HEK293 (cell line): ENCODE measurements around the gene UTP3.
A peak's percentile ranks its signal among the peaks of the same experiment; 100 is the strongest.
"Not testable (repeated sequence)": the region's sequence is repeated elsewhere in the genome, so short reads cannot be mapped to it uniquely, and the experiment has no call there.

Experiments used
- CTCF ChIA-PET: fragments of 350-600 bp; formaldehyde crosslinking; extraction: SDS; loops from one replicate; lab custom pipeline; 2021; ENCODE audit warnings: antibody characterized with exemption; lab: Yijun Ruan, JAX
- POLR2A ChIA-PET: fragments of 300-600 bp; formaldehyde crosslinking; extraction: SDS; loops from one replicate; lab custom pipeline; 2020; ENCODE audit warnings: antibody characterized with exemption, inconsistent platforms; lab: Yijun Ruan, JAX
- H3K27ac ChIP-seq: fragments of 200-500 bp; sonication (Bioruptor generic); 2 replicates; pipeline ENCODE4 v1.5.1; 2014; ENCODE audit warnings: low read depth, low read length, control low read depth, inconsistent platforms; ENCODE audit errors: extremely low read depth
- H3K36me3 ChIP-seq, 2 experiments: fragments of 200-500 bp in 1 of 2; sonication (Bioruptor generic) in 1 of 2; 1 replicate in 1 of 2; 2 replicates in 1 of 2; pipeline ENCODE4 v1.5.1; 2014 to 2017; ENCODE audit warnings: inconsistent platforms in 2 of 2, low read length in 2 of 2; ENCODE audit not compliant: control insufficient read depth in 2 of 2, insufficient read depth in 1 of 2
- H3K4me1 ChIP-seq: fragments of 200-500 bp; sonication (Bioruptor generic); 2 replicates; pipeline ENCODE4 v1.5.1; 2014; ENCODE audit warnings: mild to moderate bottlenecking, low read length, inconsistent platforms; ENCODE audit not compliant: control insufficient read depth, insufficient read depth
- H3K4me3 ChIP-seq: 2 replicates; pipeline ENCODE4 v1.5.1; 2011; ENCODE audit warnings: low read depth, mild to moderate bottlenecking, control low read depth, low read length, moderate library complexity
- H3K9me3 ChIP-seq: fragments of 200-500 bp; sonication (Bioruptor generic); 2 replicates; pipeline ENCODE4 v1.5.1; 2014; ENCODE audit warnings: low read depth, low read length, inconsistent platforms; ENCODE audit not compliant: control insufficient read depth, insufficient read depth
- FEZF1 ChIP-seq: fragments of 450-650 bp; formaldehyde crosslinking; IDR thresholded peaks from 2 replicates; pipeline ENCODE4 v1.5.1; 2016; ENCODE audit warnings: missing biosample characterization, missing genetic modification characterization
- HOXA7 ChIP-seq: sonication (generic); formaldehyde crosslinking; IDR thresholded peaks from 2 replicates; pipeline ENCODE4 v1.8.1; 2022; ENCODE audit warnings: missing genetic modification reagents, borderline replicate concordance
- KLF10 ChIP-seq: fragments of 450-650 bp; IDR thresholded peaks from 2 replicates; pipeline ENCODE4 v1.5.1; 2018; ENCODE audit warnings: missing biosample characterization, mild to moderate bottlenecking, missing genetic modification characterization
- KLF8 ChIP-seq: fragments of 450-650 bp; formaldehyde crosslinking; IDR thresholded peaks from 2 replicates; pipeline ENCODE4 v1.5.1; 2016; ENCODE audit warnings: missing biosample characterization, missing genetic modification characterization
- OSR2 ChIP-seq: fragments of 450-650 bp; formaldehyde crosslinking; IDR thresholded peaks from 2 replicates; pipeline ENCODE4 v1.5.1; 2016; ENCODE audit warnings: missing biosample characterization, missing genetic modification characterization
- SCRT1 ChIP-seq: fragments of 450-650 bp; formaldehyde crosslinking; IDR thresholded peaks from 2 replicates; pipeline ENCODE4 v1.5.1; 2016; ENCODE audit warnings: missing biosample characterization, missing genetic modification characterization, borderline replicate concordance
- ZBTB48 ChIP-seq: fragments of 450-650 bp; formaldehyde crosslinking; IDR thresholded peaks from 2 replicates; pipeline ENCODE4 v1.5.1; 2016; ENCODE audit warnings: missing biosample characterization, missing genetic modification characterization
- ZIC2 ChIP-seq: fragments of 450-650 bp; formaldehyde crosslinking; IDR thresholded peaks from 2 replicates; pipeline ENCODE4 v1.5.1; 2016; ENCODE audit warnings: missing biosample characterization, missing genetic modification characterization
- ZNF10 ChIP-seq: fragments of 450-650 bp; formaldehyde crosslinking; IDR thresholded peaks from 2 replicates; pipeline ENCODE4 v1.5.1; 2017; ENCODE audit warnings: missing biosample characterization, missing genetic modification characterization
- ZNF132 ChIP-seq: fragments of 450-650 bp; formaldehyde crosslinking; IDR thresholded peaks from 2 replicates; pipeline ENCODE4 v1.5.1; 2017; ENCODE audit warnings: missing biosample characterization, missing genetic modification characterization, borderline replicate concordance
- ZNF19 ChIP-seq: fragments of 450-650 bp; formaldehyde crosslinking; IDR thresholded peaks from 2 replicates; pipeline ENCODE4; 2016; ENCODE audit warnings: missing biosample characterization, missing genetic modification characterization, low read depth
- ZNF394 ChIP-seq: fragments of 450-650 bp; formaldehyde crosslinking; IDR thresholded peaks from 2 replicates; pipeline ENCODE4 v1.5.1; 2016; ENCODE audit warnings: missing biosample characterization, missing genetic modification characterization, mild to moderate bottlenecking, moderate library complexity, borderline replicate concordance
- ZNF510 ChIP-seq: fragments of 450-650 bp; formaldehyde crosslinking; IDR thresholded peaks from 2 replicates; pipeline ENCODE4 v1.5.1; 2018; ENCODE audit warnings: mild to moderate bottlenecking, missing genetic modification characterization, missing biosample characterization; ENCODE audit not compliant: insufficient replicate concordance
- ZNF521 ChIP-seq: fragments of 450-650 bp; formaldehyde crosslinking; IDR thresholded peaks from 2 replicates; pipeline ENCODE4 v1.5.1; 2017; ENCODE audit warnings: missing biosample characterization, mild to moderate bottlenecking, missing genetic modification characterization
- ZNF571 ChIP-seq: fragments of 450-650 bp; formaldehyde crosslinking; IDR thresholded peaks from 2 replicates; pipeline ENCODE4 v1.5.0; 2017; ENCODE audit warnings: missing biosample characterization, missing genetic modification characterization
- ZNF585B ChIP-seq: fragments of 450-650 bp; formaldehyde crosslinking; IDR thresholded peaks from 2 replicates; pipeline ENCODE4 v1.5.1; 2016; ENCODE audit warnings: missing biosample characterization, missing genetic modification characterization
- ZNF596 ChIP-seq: fragments of 450-650 bp; IDR thresholded peaks from 2 replicates; pipeline ENCODE4 v1.5.0; 2018; ENCODE audit warnings: missing biosample characterization, mild to moderate bottlenecking, missing genetic modification characterization, moderate library complexity
- ZNF658 ChIP-seq: fragments of 450-650 bp; formaldehyde crosslinking; IDR thresholded peaks from 2 replicates; pipeline ENCODE4; 2016; ENCODE audit warnings: missing biosample characterization, missing genetic modification characterization
- ZNF76 ChIP-seq: fragments of 450-650 bp; formaldehyde crosslinking; IDR thresholded peaks from 2 replicates; pipeline ENCODE4; 2016; ENCODE audit warnings: low read depth, missing biosample characterization, missing genetic modification characterization, borderline replicate concordance
- ZNF791 ChIP-seq: fragments of 450-650 bp; formaldehyde crosslinking; IDR thresholded peaks from 2 replicates; pipeline ENCODE4 v1.5.1; 2016; ENCODE audit warnings: missing biosample characterization, missing genetic modification characterization
- TF ChIP-seq, protein P1 (sequence below): sonication (generic); formaldehyde crosslinking; IDR thresholded peaks from 2 replicates; pipeline ENCODE4 v1.8.1; 2022; ENCODE audit warnings: mild to moderate bottlenecking, moderate library complexity, missing genetic modification reagents
- TF ChIP-seq, protein P2 (sequence below): fragments of 450-650 bp; formaldehyde crosslinking; IDR thresholded peaks from 2 replicates; pipeline ENCODE4 v1.5.1; 2016; ENCODE audit warnings: missing biosample characterization, missing genetic modification characterization

The UTP3 gene

DNA sequence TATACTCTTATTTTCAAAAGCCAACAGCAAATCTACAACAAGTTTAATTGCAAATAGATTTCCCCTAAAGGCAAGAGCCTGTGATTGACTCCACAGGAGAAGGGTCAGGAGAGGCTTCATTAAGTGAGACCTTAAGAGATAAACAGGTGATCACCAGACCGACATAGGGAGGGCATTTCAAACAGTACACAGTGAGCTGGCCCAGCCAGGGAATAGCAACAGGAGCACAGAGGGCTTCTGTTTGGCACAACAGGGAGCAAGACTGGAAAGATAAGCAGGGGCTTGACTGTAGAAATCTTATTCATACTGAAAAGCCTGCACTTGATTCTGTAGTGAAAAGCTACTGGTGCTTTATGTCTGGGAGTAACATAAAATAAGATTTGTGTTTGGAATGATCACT lies 37.3 kb downstream of the UTP3 start:
- Histone ChIP-seq H3K36me3 (peaks cover 0 to 10% of the 10 kb centered on the region in 2 experiments; a peak in 1 of 3 replicates), H3K4me3 (no peak overlapping the region), H3K9me3 (no peaks in the 10 kb centered on the region), H3K27ac (no peak overlapping the region), H3K4me1 (peaks cover 4% of the 10 kb centered on the region; the same call in 1 of the 2 replicates)
- POLR2A ChIA-PET: no interaction called here
- TF ChIP-seq KLF8 (tag by site-specific recombination): no peak
- no peak for TF ChIP-seq KLF10 (tag by site-specific recombination)
- TF ChIP-seq ZNF10 (tag by site-specific recombination): no peak
- TF ChIP-seq ZNF521 (tag by site-specific recombination): no peak
- TF ChIP-seq ZNF791: no peak
- no peak for TF ChIP-seq FEZF1 (tag by site-specific recombination)
- no peak for TF ChIP-seq ZNF76 (tag by site-specific recombination)
- TF ChIP-seq ZNF585B (tag by site-specific recombination): no peak
- TF ChIP-seq HOXA7 (CRISPR knock-in tag): no peak
- no peak for TF ChIP-seq ZNF19 (tag by site-specific recombination)
- no peak for TF ChIP-seq ZNF571 (tag by site-specific recombination)
- TF ChIP-seq OSR2 (tag by site-specific recombination): 0 out of 2 replicates have a peak, but pooled peaks have one; percentile 21
- no peak for TF ChIP-seq ZNF510 (tag by site-specific recombination)
- TF ChIP-seq, protein P1, sequence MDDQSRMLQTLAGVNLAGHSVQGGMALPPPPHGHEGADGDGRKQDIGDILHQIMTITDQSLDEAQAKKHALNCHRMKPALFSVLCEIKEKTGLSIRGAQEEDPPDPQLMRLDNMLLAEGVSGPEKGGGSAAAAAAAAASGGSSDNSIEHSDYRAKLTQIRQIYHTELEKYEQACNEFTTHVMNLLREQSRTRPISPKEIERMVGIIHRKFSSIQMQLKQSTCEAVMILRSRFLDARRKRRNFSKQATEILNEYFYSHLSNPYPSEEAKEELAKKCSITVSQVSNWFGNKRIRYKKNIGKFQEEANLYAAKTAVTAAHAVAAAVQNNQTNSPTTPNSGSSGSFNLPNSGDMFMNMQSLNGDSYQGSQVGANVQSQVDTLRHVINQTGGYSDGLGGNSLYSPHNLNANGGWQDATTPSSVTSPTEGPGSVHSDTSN: no peak
- peak; percentile 29; the same call in 1 of the 2 replicates for TF ChIP-seq ZIC2 (tag by site-specific recombination)
- TF ChIP-seq, protein P2, sequence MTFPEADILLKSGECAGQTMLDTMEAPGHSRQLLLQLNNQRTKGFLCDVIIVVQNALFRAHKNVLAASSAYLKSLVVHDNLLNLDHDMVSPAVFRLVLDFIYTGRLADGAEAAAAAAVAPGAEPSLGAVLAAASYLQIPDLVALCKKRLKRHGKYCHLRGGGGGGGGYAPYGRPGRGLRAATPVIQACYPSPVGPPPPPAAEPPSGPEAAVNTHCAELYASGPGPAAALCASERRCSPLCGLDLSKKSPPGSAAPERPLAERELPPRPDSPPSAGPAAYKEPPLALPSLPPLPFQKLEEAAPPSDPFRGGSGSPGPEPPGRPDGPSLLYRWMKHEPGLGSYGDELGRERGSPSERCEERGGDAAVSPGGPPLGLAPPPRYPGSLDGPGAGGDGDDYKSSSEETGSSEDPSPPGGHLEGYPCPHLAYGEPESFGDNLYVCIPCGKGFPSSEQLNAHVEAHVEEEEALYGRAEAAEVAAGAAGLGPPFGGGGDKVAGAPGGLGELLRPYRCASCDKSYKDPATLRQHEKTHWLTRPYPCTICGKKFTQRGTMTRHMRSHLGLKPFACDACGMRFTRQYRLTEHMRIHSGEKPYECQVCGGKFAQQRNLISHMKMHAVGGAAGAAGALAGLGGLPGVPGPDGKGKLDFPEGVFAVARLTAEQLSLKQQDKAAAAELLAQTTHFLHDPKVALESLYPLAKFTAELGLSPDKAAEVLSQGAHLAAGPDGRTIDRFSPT (tag by site-specific recombination): no peak
- no peak for TF ChIP-seq ZNF596 (tag by site-specific recombination)
- TF ChIP-seq ZNF658 (tag by site-specific recombination): no peak
- TF ChIP-seq ZNF394 (tag by site-specific recombination): no peak
- no peak for TF ChIP-seq ZNF132 (tag by site-specific recombination)
- TF ChIP-seq ZBTB48: no peak
- 0 out of 2 replicates have a peak, but pooled peaks have one; percentile 26 for TF ChIP-seq SCRT1 (tag by site-specific recombination)
- CTCF ChIA-PET: no interaction called here

DNA sequence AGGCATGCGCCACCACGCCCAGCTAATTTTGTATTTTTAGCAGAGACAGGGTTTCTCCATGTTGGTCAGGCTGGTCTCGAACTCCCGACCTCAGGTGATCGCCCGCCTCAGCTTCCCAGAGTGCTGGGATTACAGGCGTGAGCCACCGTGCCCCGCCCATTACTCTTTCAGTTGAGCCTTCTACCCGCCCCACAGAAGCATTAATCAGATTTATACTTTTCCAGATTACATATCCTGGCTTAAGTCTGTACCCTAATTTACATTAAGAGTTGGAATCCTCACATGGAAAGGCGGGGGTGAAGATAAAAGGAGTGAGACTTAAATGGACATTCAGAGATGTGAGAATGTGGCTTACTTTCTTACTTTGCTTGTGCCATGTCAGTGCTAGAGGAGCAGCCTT lies 38.2 kb downstream of the UTP3 start:
- H3K4me1 ChIP-seq, POLR2A ChIA-PET: not testable (repeated sequence)

More for the DNA sequence above, 38.2 kb downstream of the UTP3 start:
- H3K27ac ChIP-seq, CTCF ChIA-PET, H3K9me3 ChIP-seq, H3K4me3 ChIP-seq: not testable (repeated sequence)
- H3K36me3 ChIP-seq: peaks cover 0 to 10% of the 10 kb centered on the region in 2 experiments; a peak in 1 of 3 replicates
